Endodermal cell (in vitro differentiated cells): Measurements from ENCODE around the gene SEPTIN3. TPM values are rescaled to one million over a fixed set of nuclear protein-coding genes. Genes with fewer than 3 reads are reported as not detected.

Source experiments
- DNase-seq: peaks from one replicate; pipeline ENCODE4 v3.0.0-alpha.2; 2017
- H3K27ac ChIP-seq: 2 replicates; pipeline ENCODE4 v1.5.1; 2013; ENCODE audit warnings: mild to moderate bottlenecking, low read depth, low read length, moderate library complexity
- H3K27me3 ChIP-seq: 2 replicates; pipeline ENCODE4 v1.6.1; 2013; ENCODE audit warnings: mild to moderate bottlenecking, low read length, moderate library complexity; ENCODE audit not compliant: insufficient read depth, control insufficient read depth, poor library complexity, severe bottlenecking
- H3K36me3 ChIP-seq: 2 replicates; pipeline ENCODE4 v1.7.0; 2013; ENCODE audit warnings: mild to moderate bottlenecking, low read length, moderate library complexity; ENCODE audit not compliant: control insufficient read depth, insufficient read depth
- H3K4me1 ChIP-seq: one replicate; pipeline ENCODE4 v1.7.0; 2013; ENCODE audit warnings: low read length; ENCODE audit not compliant: control insufficient read depth, insufficient read depth
- H3K4me3 ChIP-seq: 2 replicates; pipeline ENCODE4 v1.5.1; 2013; ENCODE audit warnings: mild to moderate bottlenecking, low read length, moderate library complexity
- H3K9ac ChIP-seq: 2 replicates; pipeline ENCODE4 v1.6.1; 2013; ENCODE audit warnings: mild to moderate bottlenecking, low read length, moderate library complexity; ENCODE audit not compliant: poor library complexity, severe bottlenecking; ENCODE audit errors: extremely low read depth
- H3K9me3 ChIP-seq: 2 replicates; pipeline ENCODE4 v1.6.1; 2013; ENCODE audit warnings: mild to moderate bottlenecking, low read length, moderate library complexity; ENCODE audit not compliant: control insufficient read depth
- H3K27ac Mint-ChIP-seq: 2 replicates; pipeline ENCODE4 v1.8.0; 2020; ENCODE audit warnings: mixed read lengths
- H3K27me3 Mint-ChIP-seq: 2 replicates; pipeline ENCODE4 v1.8.0; 2021; ENCODE audit warnings: mild to moderate bottlenecking, mixed read lengths; ENCODE audit not compliant: insufficient read depth
- H3K36me3 Mint-ChIP-seq: 2 replicates; pipeline ENCODE4 v1.8.0; 2020; ENCODE audit warnings: low read depth, mixed read lengths
- H3K4me1 Mint-ChIP-seq: 2 replicates; pipeline ENCODE4 v1.8.0; 2020; ENCODE audit warnings: mixed read lengths
- H3K4me3 Mint-ChIP-seq: 2 replicates; pipeline ENCODE4 v1.8.0; 2020; ENCODE audit warnings: mild to moderate bottlenecking, moderate library complexity, mixed read lengths
- H3K9me3 Mint-ChIP-seq: 2 replicates; pipeline ENCODE4 v1.8.0; 2020; ENCODE audit warnings: mild to moderate bottlenecking, mixed read lengths
- CTCF ChIP-seq: fragments of 200-600 bp; sonication (generic); conservative IDR thresholded peaks from 2 replicates; pipeline ENCODE4 v1.5.0; 2021; ENCODE audit warnings: antibody characterized with exemption, mild to moderate bottlenecking
- WGBS, 2 experiments: methylation state at CpG; one replicate each; pipeline versions ENCODE4 v1.1.5 to v1.1.7; 2013; ENCODE audit warnings: missing lambda C conversion rate in 2 of 2, mixed read lengths in 1 of 2; ENCODE audit not compliant: insufficient coverage in 1 of 2, insufficient read length in 1 of 2; 5-methylcytosine and 5-hydroxymethylcytosine counted together
- total RNA-seq, 2 donors: library from RNA; stranded (reverse); fragmentation: NEBNext Ultra II Directional in 1 of 2; extraction: Animal tissue kit (Norgen Biotek cat#: 25700) in 1 of 2; gene quantifications; 2 replicates in 1 of 2; 3 replicates in 1 of 2; pipeline ENCODE4 v1.2.1, GENCODE V29; 2021

Gene SEPTIN3
- total RNA-seq, 2 donors from 2014 or later: 10.9 to 13.9 TPM

- H3K27me3 ChIP-seq: no peaks in the 10 kb centered on the region
- H3K27ac ChIP-seq: peak overlapping the region; percentile 11
- H3K4me3 ChIP-seq: no peak overlapping the region
- peaks cover under 1% of the 10 kb centered on the region for H3K36me3 ChIP-seq
- H3K9ac ChIP-seq: no peak overlapping the region
- Mint-ChIP-seq H3K4me1 (no peaks in the 10 kb centered on the region), H3K36me3 (peaks cover 10% of the 10 kb centered on the region), H3K27ac (no peak overlapping the region), H3K27me3 (peaks cover 4% of the 10 kb centered on the region), H3K9me3 (no peaks in the 10 kb centered on the region), H3K4me3 (no peak overlapping the region)
- no peak for TF ChIP-seq CTCF
- no peaks in the 10 kb centered on the region for H3K9me3 ChIP-seq
- 93 to 97% methylated on average over 7 to 16 of the region's 16 CpGs for WGBS, 2 experiments
- no peak for DNase-seq
- no peaks in the 10 kb centered on the region for H3K4me1 ChIP-seq
These were observed 35.6 kb upstream of the SEPTIN3 start for GRCh38 chr22:41933411-41934177.

DNA sequence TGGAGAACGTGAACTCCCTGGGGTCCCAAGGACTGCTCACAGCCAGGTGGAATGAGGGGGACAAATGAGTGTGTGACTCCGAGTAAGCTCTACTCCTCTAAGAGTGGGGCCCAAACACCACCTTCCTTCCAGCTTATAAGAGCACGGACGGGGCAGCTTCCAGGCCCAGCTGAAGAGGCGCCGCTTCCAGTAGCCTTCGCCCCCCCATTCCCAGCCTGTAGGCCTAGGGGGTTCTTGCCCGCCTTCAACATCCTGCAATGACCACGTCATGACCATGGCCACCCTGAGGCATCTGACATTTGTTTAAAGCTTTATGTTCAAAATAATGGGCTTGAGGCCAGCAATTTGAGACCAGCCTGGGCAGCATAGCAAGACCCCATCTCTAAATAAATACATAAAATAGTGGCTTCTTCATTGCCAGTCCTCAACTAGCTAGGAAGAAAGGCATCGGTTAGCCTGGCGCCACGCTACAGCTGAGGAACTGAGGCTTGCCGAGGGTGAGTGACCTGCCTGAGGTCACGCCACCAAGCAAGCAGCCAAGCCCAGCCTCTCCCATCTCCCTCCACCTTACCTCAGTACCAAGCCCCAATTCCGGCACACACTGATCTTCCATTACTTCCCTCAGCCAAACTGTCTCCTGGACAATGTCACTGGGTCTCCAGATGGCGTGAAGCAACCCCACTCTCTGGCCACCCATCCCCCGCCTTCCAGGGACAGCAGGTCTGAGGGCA lies 34.8 kb upstream of the SEPTIN3 start:
- no peaks in the 10 kb centered on the region for H3K9me3 ChIP-seq
- H3K4me3 ChIP-seq: no peak overlapping the region
- H3K27ac ChIP-seq: no peak overlapping the region
- TF ChIP-seq CTCF: no peak
- Mint-ChIP-seq H3K4me1 (no peaks in the 10 kb centered on the region), H3K27me3 (peaks cover under 1% of the 10 kb centered on the region), H3K36me3 (peaks cover 17% of the 10 kb centered on the region), H3K9me3 (no peaks in the 10 kb centered on the region), H3K4me3 (no peak overlapping the region), H3K27ac (no peak overlapping the region)
- DNase-seq: peak; percentile 52
- H3K4me1 ChIP-seq: no peaks in the 10 kb centered on the region
- 95 to 98% methylated on average over 9 to 17 of the region's 17 CpGs for WGBS, 2 experiments
- H3K27me3 ChIP-seq: no peaks in the 10 kb centered on the region
- peaks cover 5% of the 10 kb centered on the region for H3K36me3 ChIP-seq
- no peak overlapping the region for H3K9ac ChIP-seq

- Histone ChIP-seq H3K9ac (no peak overlapping the region), H3K4me3 (no peak overlapping the region), H3K36me3 (peaks cover 8% of the 10 kb centered on the region), H3K9me3 (no peaks in the 10 kb centered on the region), H3K27me3 (no peaks in the 10 kb centered on the region), H3K4me1 (no peaks in the 10 kb centered on the region), H3K27ac (no peak overlapping the region)
- no peak for DNase-seq
- Mint-ChIP-seq H3K36me3 (peaks cover 22% of the 10 kb centered on the region), H3K27me3 (no peaks in the 10 kb centered on the region), H3K4me1 (no peaks in the 10 kb centered on the region), H3K27ac (no peak overlapping the region), H3K9me3 (no peaks in the 10 kb centered on the region), H3K4me3 (no peak overlapping the region)
- WGBS, 2 experiments: 88 to 100% methylated on average over 2 to 3 of the region's 4 CpGs
- no peak for TF ChIP-seq CTCF
These were observed 34.3 kb upstream of the SEPTIN3 start for GRCh38 chr22:41935015-41935351.
